Left renal cortex interstitium (tissue), 4 donors: Measurements from ENCODE around the gene CCDC88C. TPM values are rescaled to one million over a fixed set of nuclear protein-coding genes. Genes with fewer than 3 reads are reported as not detected.

Experiments
- DNase-seq, 4 donors: peaks; one replicate each; pipeline ENCODE4 v3.0.0-alpha.2; 2013; ENCODE audit warnings: low read depth in 4 of 4, low spot score in 2 of 4, missing footprints in 1 of 4
- polyA plus RNA-seq, 4 donors: library from polyadenylated mRNA; unstranded; fragments of 120-200 nt; gene quantifications; one replicate each; pipeline ENCODE4 v1.2.1, GENCODE V29; 2013; ENCODE audit not compliant: insufficient read length in 4 of 4

Gene CCDC88C
- polyA plus RNA-seq, 4 donors, result 28.8 to 55.2 (median 36.3) TPM

- no peak for DNase-seq
Measured at GRCh38 chr14:91399868-91400640, 17.6 kb downstream of the CCDC88C start.

GRCh38 chr14:91398707-91399106, 18.9 kb downstream of the CCDC88C start:
- no peak for DNase-seq

GRCh38 chr14:91397965-91398591, 19.5 kb downstream of the CCDC88C start:
- DNase-seq, result no peak

- DNase-seq, result no peak
Measured at GRCh38 chr14:91396959-91397815, 20.4 kb downstream of the CCDC88C start.

- DNase-seq, result no peak
Measured at GRCh38 chr14:91396013-91396660, 21.5 kb downstream of the CCDC88C start.

GRCh38 chr14:91395466-91395865, 22.2 kb downstream of the CCDC88C start:
- no peak for DNase-seq

- DNase-seq, result no peak
Measured at GRCh38 chr14:91394105-91395081, 23.2 kb downstream of the CCDC88C start.

- no peak for DNase-seq
Measured at GRCh38 chr14:91392623-91393303, 24.9 kb downstream of the CCDC88C start.

- no peak for DNase-seq
Measured at GRCh38 chr14:91390165-91390778, 27.3 kb downstream of the CCDC88C start.

- DNase-seq, result no peak
Measured at GRCh38 chr14:91389150-91389549, 28.5 kb downstream of the CCDC88C start.

GRCh38 chr14:91388551-91388975, 29.1 kb downstream of the CCDC88C start:
- DNase-seq, result no peak

- no peak for DNase-seq
Measured at GRCh38 chr14:91387951-91388381, 29.7 kb downstream of the CCDC88C start.

GRCh38 chr14:91387169-91387835, 30.3 kb downstream of the CCDC88C start:
- no peak for DNase-seq

GRCh38 chr14:91385697-91386096, 31.9 kb downstream of the CCDC88C start:
- DNase-seq, result no peak

- DNase-seq, result no peak
Measured at GRCh38 chr14:91385224-91385623, 32.4 kb downstream of the CCDC88C start.

- DNase-seq, result peak; percentile 61 to 83 (median 70)
Measured at GRCh38 chr14:91383439-91383838, 34.2 kb downstream of the CCDC88C start.

GRCh38 chr14:91381801-91382670, 35.6 kb downstream of the CCDC88C start:
- DNase-seq, result no peak
